H1 (cell line): ENCODE measurements around the gene UQCRQ. TPM values are rescaled to one million over a fixed set of nuclear protein-coding genes. Genes with fewer than 3 reads are reported as not detected.

Experiments used
- CTCF ChIA-PET: fragments of 300-600 bp; sonication (Branson Sonifier 250); formaldehyde crosslinking; loops from one replicate; lab custom pipeline; 2021; ENCODE audit not compliant: partially characterized antibody; lab: Charles Lee
- POLR2A ChIA-PET: fragments of 300-600 bp; sonication (Branson Sonifier 250); formaldehyde crosslinking; loops from one replicate; lab custom pipeline; 2021; ENCODE audit warnings: inconsistent platforms; ENCODE audit not compliant: partially characterized antibody; lab: Charles Lee
- DNase-seq, 2 experiments: peaks; one replicate each; pipeline versions ENCODE4 v3.0.0 to v3.0.0-alpha.2; 2010 to 2022; ENCODE audit warnings: low spot score in 2 of 2, low read depth in 1 of 2, mixed read lengths in 1 of 2
- FAIRE-seq: peaks from 2 replicates; lab custom pipeline; 2011; peaks lifted over from hg19 to GRCh38; lab: Jason Lieb, UNC
- H2AFZ ChIP-seq: 2 replicates; pipeline ENCODE4 v1.8.1; 2012; ENCODE audit warnings: low read length, inconsistent platforms
- H2AK5ac ChIP-seq: 2 replicates; pipeline ENCODE4 v1.6.1; 2013; ENCODE audit warnings: low read depth, low read length
- H2BK120ac ChIP-seq: replicated peaks from 2 replicates; pipeline ENCODE3; 2013; ENCODE audit warnings: low read depth, low read length, inconsistent platforms
- H2BK12ac ChIP-seq: 2 replicates; pipeline ENCODE4 v1.6.1; 2013; ENCODE audit warnings: low read depth, low read length
- H2BK15ac ChIP-seq: 2 replicates; pipeline ENCODE4 v1.6.1; 2013; ENCODE audit warnings: low read length
- H2BK20ac ChIP-seq: 2 replicates; pipeline ENCODE4 v1.6.1; 2013; ENCODE audit warnings: low read length
- H2BK5ac ChIP-seq: 2 replicates; pipeline ENCODE4 v1.6.1; 2013; ENCODE audit warnings: low read depth, low read length
- H3K14ac ChIP-seq: 2 replicates; pipeline ENCODE4 v1.6.1; 2013; ENCODE audit warnings: inconsistent platforms; ENCODE audit not compliant: insufficient read length
- H3K18ac ChIP-seq: 2 replicates; pipeline ENCODE4 v1.6.1; 2013; ENCODE audit warnings: low read length; ENCODE audit errors: extremely low read depth
- H3K23ac ChIP-seq: 2 replicates; pipeline ENCODE4 v1.6.1; 2013; ENCODE audit warnings: inconsistent platforms; ENCODE audit not compliant: insufficient read length
- H3K23me2 ChIP-seq: 2 replicates; pipeline ENCODE4 v1.6.1; 2013; ENCODE audit warnings: low read depth, low read length
- H3K27ac ChIP-seq: 2 replicates; pipeline ENCODE4 v1.6.1; 2011; ENCODE audit warnings: low read depth, low read length, inconsistent platforms
- H3K27me3 ChIP-seq, 4 experiments: replicated peaks in 1 of 4; 1 replicate in 1 of 4; 2 replicates in 3 of 4; pipeline versions ENCODE4 v1.6.1 to v1.8.1; 2011 to 2013; ENCODE audit warnings: low read length in 3 of 4, mild to moderate bottlenecking in 3 of 4, inconsistent platforms in 2 of 4, mixed read lengths in 2 of 4, moderate library complexity in 1 of 4; ENCODE audit not compliant: control insufficient read depth in 3 of 4, insufficient read depth in 3 of 4; ENCODE audit errors: extremely low read depth in 1 of 4
- H3K36me3 ChIP-seq, 4 experiments: 2 replicates each; pipeline versions ENCODE4 v1.6.1 to v1.8.1; 2011 to 2013; ENCODE audit warnings: mild to moderate bottlenecking in 4 of 4, low read length in 3 of 4, moderate library complexity in 2 of 4, control low read depth in 1 of 4, inconsistent platforms in 1 of 4; ENCODE audit not compliant: insufficient read depth in 4 of 4, control insufficient read depth in 2 of 4
- H3K4ac ChIP-seq: replicated peaks from 2 replicates; pipeline ENCODE3; 2013; ENCODE audit warnings: low read length, low read depth, mixed read lengths, inconsistent platforms; ENCODE audit not compliant: insufficient read length
- H3K4me1 ChIP-seq, 4 experiments: replicated peaks in 1 of 4; 1 replicate in 1 of 4; 2 replicates in 3 of 4; pipeline versions ENCODE4 v1.6.1 to v1.8.1; 2011 to 2013; ENCODE audit warnings: low read length in 3 of 4, inconsistent platforms in 2 of 4, mixed read lengths in 1 of 4; ENCODE audit not compliant: insufficient read depth in 4 of 4, control insufficient read depth in 3 of 4
- H3K4me2 ChIP-seq, 2 experiments: 2 replicates each; pipeline versions ENCODE4 v1.6.1 to v1.8.1; 2011 to 2013; ENCODE audit warnings: low read depth in 2 of 2, low read length in 2 of 2, control low read depth in 1 of 2, inconsistent platforms in 1 of 2, mild to moderate bottlenecking in 1 of 2; ENCODE audit not compliant: insufficient read depth in 1 of 2
- H3K4me3 ChIP-seq, 4 experiments: fragments of 200-600, 300-600 bp in 1 of 4; sonication (generic), shearing (Covaris generic), sonication (Bioruptor Twin) in 1 of 4; 2 replicates each; pipeline versions ENCODE4 v1.5.1 to v1.8.1; 2011 to 2016; ENCODE audit warnings: low read length in 4 of 4, low read depth in 3 of 4, control low read depth in 2 of 4, inconsistent platforms in 2 of 4, mild to moderate bottlenecking in 2 of 4, mixed read lengths in 1 of 4, moderate library complexity in 1 of 4; ENCODE audit not compliant: insufficient read depth in 2 of 4; ENCODE audit errors: extremely low read depth in 1 of 4
- H3K56ac ChIP-seq: replicated peaks from 2 replicates; pipeline ENCODE3; 2013; ENCODE audit warnings: low read depth, mild to moderate bottlenecking, mixed read lengths, low read length, inconsistent platforms; ENCODE audit not compliant: insufficient read length
- H3K79me1 ChIP-seq: 2 replicates; pipeline ENCODE4 v1.6.1; 2013; ENCODE audit warnings: low read depth, low read length, control low read depth
- H3K79me2 ChIP-seq, 2 experiments: 2 replicates each; pipeline versions ENCODE4 v1.6.1 to v1.8.1; 2012 to 2013; ENCODE audit warnings: low read length in 2 of 2, mild to moderate bottlenecking in 2 of 2, inconsistent platforms in 1 of 2; ENCODE audit not compliant: insufficient read depth in 2 of 2, control insufficient read depth in 1 of 2
- H3K9ac ChIP-seq, 4 experiments: replicated peaks in 1 of 4; 1 replicate in 1 of 4; 2 replicates in 3 of 4; pipeline versions ENCODE4 v1.6.1 to v1.8.1; 2011 to 2013; ENCODE audit warnings: low read depth in 3 of 4, low read length in 3 of 4, control low read depth in 2 of 4, mild to moderate bottlenecking in 2 of 4, moderate library complexity in 2 of 4, inconsistent platforms in 1 of 4; ENCODE audit errors: extremely low read depth in 1 of 4
- H3K9me3 ChIP-seq, 2 experiments: 2 replicates each; pipeline versions ENCODE4 v1.6.1 to v1.8.1; 2012 to 2013; ENCODE audit warnings: mild to moderate bottlenecking in 2 of 2, moderate library complexity in 2 of 2, control low read depth in 1 of 2, inconsistent platforms in 1 of 2, low read depth in 1 of 2, low read length in 1 of 2, mixed read lengths in 1 of 2; ENCODE audit not compliant: insufficient read depth in 2 of 2
- H4K20me1 ChIP-seq, 2 experiments: replicated peaks in 1 of 2; 2 replicates each; pipeline versions ENCODE3 to v1.8.1; 2011 to 2013; ENCODE audit warnings: inconsistent platforms in 2 of 2, low read length in 2 of 2, mild to moderate bottlenecking in 1 of 2; ENCODE audit not compliant: insufficient read depth in 2 of 2, control insufficient read depth in 1 of 2
- H4K5ac ChIP-seq: 2 replicates; pipeline ENCODE4 v1.6.1; 2013; ENCODE audit warnings: low read length, low read depth, mixed read lengths, inconsistent platforms; ENCODE audit not compliant: insufficient read length
- H4K8ac ChIP-seq: 2 replicates; pipeline ENCODE4 v1.8.0; 2013; ENCODE audit warnings: mild to moderate bottlenecking, moderate library complexity, low read length, inconsistent platforms; ENCODE audit not compliant: insufficient read depth; ENCODE audit errors: extremely low read depth
- H4K91ac ChIP-seq: replicated peaks from 2 replicates; pipeline ENCODE3; 2013; ENCODE audit warnings: low read length, mixed read lengths, inconsistent platforms; ENCODE audit not compliant: insufficient read length
- SIX5 ChIP-seq: IDR thresholded peaks from 2 replicates; pipeline ENCODE4 v1.6.1; 2011; ENCODE audit warnings: mild to moderate bottlenecking, low read depth, low read length
- WGBS, 2 experiments: shearing (Covaris generic) in 1 of 2; methylation state at CpG; one replicate each; pipeline versions ENCODE4 v1.1.6 to v1.1.7; 2013 to 2015; ENCODE audit warnings: low lambda C conversion rate in 2 of 2, mixed read lengths in 2 of 2, inconsistent platforms in 1 of 2, low coverage in 1 of 2, missing lambda C conversion rate in 1 of 2; ENCODE audit not compliant: insufficient replicate concordance in 2 of 2, insufficient coverage in 1 of 2, insufficient read length in 1 of 2; ENCODE audit errors: extremely low coverage in 1 of 2, missing lambda C conversion rate in 1 of 2; 5-methylcytosine and 5-hydroxymethylcytosine counted together
- polyA plus RNA-seq, 7 experiments: library from polyadenylated mRNA; depleted of rRNA in 3 of 7; stranded (reverse) in 5 of 7; unstranded in 2 of 7; fragments of >200 nt in 5 of 7; fragments of 200-250 nt in 2 of 7; gene quantifications; 1 replicate in 5 of 7; 2 replicates in 1 of 7; 4 replicates in 1 of 7; pipeline versions ENCODE4 v1.2.1 to v1.2.3, GENCODE V29; 2011 to 2013; ENCODE audit warnings: missing spikeins in 2 of 7, mixed read lengths in 2 of 7
- total RNA-seq: library from RNA; stranded (reverse); fragmentation: NEBNext Ultra II Directional; extraction: Animal tissue kit (Norgen Biotek cat#: 25700); gene quantifications from 2 replicates; pipeline ENCODE4 v1.2.1, GENCODE V29; 2021

The UQCRQ gene
- total and polyA plus RNA-seq, 2 of the 8 experiments (the other 6 are each of a cell fraction or from before 2014, with no cell fraction given), result 177 to 293 TPM

- no peak overlapping the region for H2BK12ac ChIP-seq
- no peak overlapping the region for H2BK120ac ChIP-seq
- no peak overlapping the region for H2BK5ac ChIP-seq
- H3K4me3 ChIP-seq, result no peak overlapping the region
- no peak for TF ChIP-seq SIX5
- TF ChIP-seq, all 59 proteins: peak for 0
- POLR2A ChIA-PET, result interaction anchor here (0.6 kb wide), 1 partner anchor 151 kb away, joined by 4 read pairs; no protein-coding TSS in a partner anchor
- Histone ChIP-seq H2BK20ac (no peak overlapping the region), H3K23ac (no peak overlapping the region), H3K36me3 (no peaks in the 10 kb centered on the region; a peak in 2 of 8 replicates), H3K79me1 (no peaks in the 10 kb centered on the region; the same call in 1 of the 2 replicates), H2BK15ac (no peak overlapping the region), H3K9me3 (no peaks in the 10 kb centered on the region), H2AK5ac (no peak overlapping the region), H3K27ac (no peak overlapping the region), H2AFZ (no peak overlapping the region), H4K91ac (no peak overlapping the region), H3K4ac (no peak overlapping the region), H4K20me1 (peaks cover 0 to 7% of the 10 kb centered on the region in 2 experiments), H4K5ac (no peak overlapping the region), H3K9ac (no peak overlapping the region), H3K14ac (no peak overlapping the region), H3K4me1 (0 out of 7 replicates have a peak, but pooled peaks cover 0 to 2% (median 0%) of the 10 kb centered on the region in 4 experiments), H3K56ac (no peak overlapping the region), H4K8ac (no peak overlapping the region), H3K23me2 (no peaks in the 10 kb centered on the region), H3K18ac (no peak overlapping the region), H3K27me3 (no peaks in the 10 kb centered on the region), H3K4me2 (no peak overlapping the region), H3K79me2 (peaks cover 0 to 6% of the 10 kb centered on the region in 2 experiments; a peak in 1 of 4 replicates)
- CTCF ChIA-PET, result interaction anchor here (0.6 to 1.4 kb wide), 6 partner anchors 8 to 86 kb away, joined by 3 to 4 read pairs (median 3); no protein-coding TSS in a partner anchor
- 92% methylated on average over 2 of the region's 2 CpGs; no CpG with 5 or more reads in 1 of the 2 experiments for WGBS, 2 experiments
- no peak for DNase-seq
- FAIRE-seq, result no peak
Observed at GRCh38 chr5:132905938-132906337, 39.5 kb downstream of the UQCRQ start.
